Ramos (cell line): Measurements from ENCODE around the gene ISYNA1.

ENCODE experiments used
- in situ Hi-C: fragments of 300-500 bp; cut with MboI; formaldehyde crosslinking; loops from one replicate; pipeline ENCODE4 v1.14.3; 2022; ENCODE audit warnings: low sequenced_read_pairs; ENCODE audit not compliant: unreplicated experiment

ISYNA1 gene

DNA sequence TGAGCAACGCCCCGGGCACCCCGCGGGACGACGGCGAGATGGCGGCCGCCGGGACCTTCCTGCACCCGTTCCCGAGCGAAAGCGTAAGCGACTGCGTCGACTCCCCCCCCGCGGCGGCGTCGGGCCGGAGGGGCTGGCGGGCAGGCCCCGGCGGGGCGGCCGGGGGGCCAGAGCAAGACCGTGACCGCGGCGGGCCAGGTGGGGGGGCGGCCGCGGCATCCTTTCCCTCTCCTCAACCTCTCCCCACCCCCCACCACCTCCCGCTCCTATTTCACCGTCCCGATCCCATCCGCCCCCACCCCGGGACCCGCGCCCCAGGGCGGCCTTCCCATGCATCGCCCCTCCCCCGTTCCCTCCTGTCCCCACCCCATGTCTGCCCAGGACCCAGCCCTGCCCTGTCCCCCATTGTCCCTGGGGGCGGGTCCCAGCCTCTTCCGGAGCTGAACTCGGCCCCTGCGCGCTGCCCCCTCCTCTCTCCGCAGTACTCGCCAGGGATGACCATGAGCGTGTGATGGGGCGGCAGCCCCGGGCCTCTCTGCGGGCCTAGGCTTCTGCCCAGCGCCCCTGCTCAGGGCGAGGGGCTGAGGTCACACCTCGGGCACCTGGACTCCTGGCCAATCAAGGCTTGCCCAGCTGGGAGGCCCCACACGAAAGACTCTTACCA lies 4.1 kb downstream of the ISYNA1 start:
- in situ Hi-C loops = no loop called here

DNA sequence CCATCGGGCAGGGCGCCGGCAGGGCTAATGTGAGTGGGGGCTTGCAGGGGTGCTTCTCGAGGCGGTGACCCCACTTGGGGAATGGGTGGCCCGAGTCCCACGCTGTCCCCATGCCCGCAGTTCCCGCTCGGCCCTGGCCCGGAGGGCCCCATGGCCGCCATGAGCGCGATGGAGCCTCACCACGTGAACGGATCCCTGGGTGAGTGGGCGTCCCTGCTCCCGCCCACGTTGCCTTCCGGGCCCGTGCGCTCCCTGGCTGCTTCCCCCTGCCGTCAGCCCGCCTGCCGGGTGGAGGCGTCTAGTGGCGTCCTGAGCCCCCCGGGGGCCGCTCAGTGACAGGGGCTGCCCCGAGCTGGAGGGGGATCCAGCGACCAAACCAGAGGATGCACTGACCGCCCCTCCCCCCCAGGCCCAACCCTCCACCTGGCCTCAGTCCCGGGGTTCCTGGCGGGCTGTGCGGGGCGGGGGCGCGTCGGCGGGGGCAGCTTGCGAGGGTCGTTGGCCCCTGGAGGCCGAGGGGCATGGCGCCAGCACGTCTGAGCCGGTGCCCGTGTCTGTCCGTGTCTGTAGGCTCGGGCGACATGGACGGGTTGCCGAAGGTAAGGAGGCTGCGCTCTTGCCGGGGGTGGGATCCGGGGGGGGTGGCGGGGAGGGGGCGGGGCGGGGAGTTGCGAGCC lies 4.8 kb downstream of the ISYNA1 start:
- in situ Hi-C loops = no loop called here

DNA sequence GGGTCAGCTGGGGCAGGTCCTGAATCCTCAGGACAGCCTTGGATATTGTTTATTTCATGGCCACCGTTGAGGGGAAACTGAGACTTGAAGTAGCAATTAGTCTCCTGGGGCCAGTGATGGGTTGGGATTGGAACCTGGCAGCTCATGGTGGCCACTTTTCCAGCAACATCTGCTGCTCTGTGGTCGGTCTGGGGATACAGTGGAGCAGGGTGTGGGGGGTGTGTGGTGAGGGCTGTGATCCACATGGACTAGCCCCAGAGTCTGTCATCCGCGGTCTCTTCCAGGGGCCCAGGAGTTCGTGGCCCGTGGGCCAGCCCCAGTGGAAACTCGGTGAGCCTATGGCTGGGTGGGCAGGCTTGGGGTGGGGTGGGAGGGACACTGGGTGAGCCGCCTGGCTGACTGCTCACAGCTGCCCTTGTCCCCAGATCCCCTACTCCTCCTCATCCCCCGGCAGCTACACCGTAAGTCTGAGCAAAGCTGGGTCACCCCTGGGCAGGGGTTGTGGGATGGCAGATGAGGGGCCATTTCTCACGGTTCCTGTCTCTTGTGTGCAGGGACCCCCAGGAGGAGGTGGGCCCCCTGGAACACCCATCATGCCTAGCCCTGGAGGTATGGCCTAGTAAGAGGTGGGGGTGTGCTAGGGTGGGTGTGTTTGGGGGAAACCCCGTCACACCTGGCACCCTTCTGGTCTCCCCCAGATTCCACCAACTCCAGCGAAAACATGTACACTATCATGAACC lies 5.5 kb downstream of the ISYNA1 start:
- in situ Hi-C loops = no loop called here

DNA sequence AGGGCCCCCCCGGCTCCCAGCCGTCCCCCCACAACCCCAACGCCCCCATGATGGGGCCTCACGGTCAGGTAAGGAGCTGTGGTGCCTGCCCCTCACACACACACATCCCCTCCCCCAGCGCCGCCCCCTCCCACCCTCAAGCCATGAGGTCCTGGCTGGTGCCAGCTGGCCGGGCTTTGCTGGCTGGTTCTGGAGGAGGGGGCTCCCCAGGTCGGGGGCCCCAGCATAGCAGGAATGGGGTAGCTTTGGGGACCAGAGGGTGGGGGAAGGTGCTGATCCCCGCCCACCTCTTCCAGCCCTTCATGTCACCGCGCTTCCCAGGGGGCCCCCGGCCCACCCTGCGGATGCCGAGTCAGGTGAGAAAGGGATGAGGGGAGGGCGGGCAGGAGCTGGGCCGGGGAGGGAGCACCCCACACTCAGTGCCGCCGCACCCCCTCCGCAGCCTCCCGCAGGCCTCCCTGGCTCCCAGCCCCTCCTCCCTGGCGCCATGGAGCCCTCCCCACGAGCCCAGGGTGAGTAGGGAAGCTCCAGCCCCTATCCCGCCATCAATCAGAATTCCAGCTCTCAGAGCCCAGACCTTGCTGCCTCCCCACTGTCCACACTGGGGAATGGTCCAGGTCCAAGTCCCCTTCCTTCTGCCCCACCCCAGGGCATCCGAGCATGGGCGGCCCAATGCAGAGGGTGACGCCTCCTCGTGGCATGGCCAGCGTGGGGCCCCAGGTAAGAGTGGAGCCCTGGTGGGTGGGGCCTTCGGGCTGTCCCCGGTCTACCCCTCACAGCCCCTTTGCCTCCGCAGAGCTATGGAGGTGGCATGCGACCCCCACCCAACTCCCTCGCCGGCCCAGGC lies 6.4 kb downstream of the ISYNA1 start:
- in situ Hi-C loops = no loop called here

DNA sequence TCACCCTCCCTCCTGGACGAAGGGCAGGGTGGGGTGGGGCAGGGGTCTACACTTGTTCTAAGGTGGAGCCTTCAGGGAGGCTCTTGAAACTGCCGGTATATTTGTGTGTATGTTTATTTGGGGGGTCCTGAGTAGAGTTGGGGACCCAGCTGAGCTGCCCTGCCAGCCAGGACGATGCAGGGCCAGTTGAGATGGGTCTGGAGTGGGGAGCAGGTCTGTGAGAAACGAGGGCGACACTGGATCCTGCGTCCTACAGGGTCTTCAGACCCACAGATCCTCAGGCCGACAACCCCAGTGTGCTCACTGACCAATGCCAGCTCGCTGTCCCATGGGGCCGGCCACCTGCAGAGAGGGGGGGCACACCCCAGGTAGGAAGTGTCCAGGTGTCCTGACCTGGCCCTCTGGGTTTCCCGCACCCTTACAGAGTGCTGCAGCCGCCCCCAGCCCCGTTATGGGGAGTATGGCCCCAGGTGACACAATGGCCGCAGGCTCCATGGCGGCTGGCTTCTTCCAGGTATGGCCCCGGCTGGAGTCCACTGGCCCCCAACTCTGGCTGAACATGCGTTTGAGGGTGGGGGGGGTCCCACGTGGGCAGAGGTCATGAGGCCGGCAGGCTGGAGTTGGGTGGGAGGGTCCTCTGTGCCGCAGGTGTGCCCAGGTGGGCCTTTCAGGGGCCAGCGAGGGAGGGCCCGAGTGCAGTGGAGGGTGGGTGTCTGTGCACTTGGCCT lies 7.4 kb downstream of the ISYNA1 start:
- in situ Hi-C loops = no loop called here

DNA sequence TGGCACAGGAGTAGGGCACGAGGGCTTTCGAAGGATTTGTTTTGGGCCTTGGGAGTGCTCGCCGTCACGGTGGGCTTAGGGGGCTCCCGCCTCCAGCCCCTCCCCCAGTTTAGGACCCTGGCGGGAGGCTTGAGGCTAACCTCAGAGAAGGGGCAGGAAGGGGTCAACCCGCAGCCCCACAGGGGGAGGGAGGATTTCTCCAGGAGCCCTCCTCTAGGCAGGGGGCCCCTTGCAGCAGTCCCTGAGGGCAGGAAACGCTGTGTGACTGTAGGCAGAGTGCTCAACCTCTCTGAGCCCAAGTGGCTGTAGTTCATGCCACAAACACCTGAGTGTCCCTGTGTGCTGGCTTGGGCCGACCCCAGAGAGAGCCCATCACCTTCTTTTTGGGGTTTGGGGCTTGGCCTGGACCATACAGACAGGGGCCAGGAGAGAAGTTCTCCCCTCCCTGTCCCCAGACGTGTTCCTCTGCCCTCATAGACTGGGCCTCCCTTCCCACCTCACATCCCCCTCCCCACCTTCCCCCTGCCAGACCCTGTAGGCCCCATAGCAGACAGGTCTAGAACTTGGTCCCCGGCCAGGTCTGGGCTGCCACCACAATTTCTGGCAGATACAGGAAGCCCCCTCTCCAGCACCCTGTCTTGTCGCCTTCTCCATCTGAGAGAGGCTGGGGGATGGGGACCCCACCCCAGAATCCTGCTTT lies 8.1 kb downstream of the ISYNA1 start:
- in situ Hi-C loops = no loop called here

DNA sequence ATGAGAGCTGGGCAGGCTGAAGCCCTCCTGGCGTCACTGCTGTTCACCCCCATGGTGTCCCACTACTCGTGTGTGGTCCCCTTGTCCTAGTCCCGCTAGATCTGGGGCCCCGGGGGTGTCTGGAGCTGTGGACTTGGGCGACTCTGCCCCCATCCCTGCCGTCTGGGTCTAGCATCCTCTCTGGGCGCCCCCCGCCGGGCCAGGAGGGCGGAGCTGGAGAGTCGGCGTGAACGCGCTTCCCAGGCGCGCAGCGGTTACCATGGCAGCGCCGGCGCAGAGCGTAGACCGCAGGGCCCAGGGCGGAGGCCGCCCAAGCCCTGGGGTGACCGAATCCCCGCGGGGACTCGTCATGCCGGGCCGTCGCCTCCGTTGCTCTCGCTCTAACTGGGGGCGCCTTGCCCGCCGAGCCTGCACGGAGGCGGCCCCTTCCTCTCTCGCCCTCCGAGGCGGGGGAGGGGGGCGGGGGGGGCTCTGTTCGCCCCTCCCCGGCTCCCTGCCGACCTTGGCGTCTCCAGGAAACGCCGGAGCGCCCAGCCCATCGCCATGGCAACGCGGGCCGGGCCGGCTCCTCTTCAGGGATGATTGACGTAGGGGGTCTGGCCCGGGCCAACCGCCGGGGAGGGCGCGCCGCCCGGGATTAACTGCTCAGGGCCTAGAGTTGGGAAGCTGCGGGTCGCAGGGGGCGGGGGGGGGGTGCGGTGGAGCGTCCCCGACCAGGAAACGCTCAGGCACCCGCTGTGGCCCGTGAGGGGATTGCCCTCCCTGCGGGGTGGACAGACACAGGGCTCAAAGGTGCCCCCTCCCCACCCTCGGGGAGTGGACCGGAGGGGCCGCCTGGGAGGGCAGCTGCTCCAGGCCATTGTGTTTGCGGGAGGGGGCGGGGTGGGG lies 8.9 kb downstream of the ISYNA1 start:
- in situ Hi-C loops = no loop called here

DNA sequence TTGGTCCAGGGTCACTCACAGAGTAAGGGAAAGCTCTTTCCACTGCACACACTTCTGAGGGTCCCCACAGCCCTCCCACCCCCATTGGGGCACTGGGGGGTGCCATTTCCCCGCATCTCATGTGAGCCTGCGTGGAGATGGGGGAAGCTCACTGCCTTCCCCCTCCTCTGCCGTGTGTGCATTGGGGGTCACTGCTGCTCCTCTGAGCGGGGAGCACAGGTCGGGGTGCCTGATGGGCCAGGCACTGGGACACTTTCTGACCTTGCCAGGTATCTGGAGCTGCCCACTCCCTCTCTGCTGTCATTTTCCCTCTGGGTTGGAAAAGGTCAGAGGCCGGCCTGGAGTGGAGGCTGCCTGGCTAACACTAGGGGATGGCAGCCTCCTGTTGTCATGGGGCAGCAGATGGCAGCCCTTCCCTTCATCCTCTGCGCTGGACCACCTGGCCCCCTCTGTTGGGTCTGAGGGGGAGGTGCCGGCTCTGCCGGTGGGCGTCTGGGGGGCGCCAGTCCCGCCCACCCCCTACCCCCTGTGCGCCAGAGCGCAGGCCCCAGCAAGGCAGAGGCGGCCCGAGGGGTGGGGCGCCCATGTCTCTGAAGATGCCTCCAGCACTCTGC lies 9.7 kb downstream of the ISYNA1 start:
- in situ Hi-C loops = no loop called here

DNA sequence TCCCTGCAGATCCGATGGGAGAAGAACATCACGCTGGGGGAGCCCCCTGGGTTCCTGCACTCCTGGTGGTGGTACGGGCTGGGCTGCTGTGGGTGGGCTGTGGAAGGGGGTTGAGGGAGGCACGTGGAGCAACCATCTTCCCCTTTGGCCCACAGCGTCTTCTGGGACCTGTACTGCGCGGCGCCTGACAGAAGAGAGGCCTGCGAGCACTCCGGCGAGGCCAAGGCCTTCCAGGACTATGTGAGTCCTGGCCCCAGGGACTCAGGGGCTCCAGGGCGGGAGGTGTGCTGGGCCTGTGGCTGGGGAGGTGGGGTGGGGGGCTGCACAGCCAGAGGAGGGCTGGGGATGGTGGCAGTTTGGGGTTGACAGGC lies 10.2 kb downstream of the ISYNA1 start:
- in situ Hi-C loops = no loop called here

DNA sequence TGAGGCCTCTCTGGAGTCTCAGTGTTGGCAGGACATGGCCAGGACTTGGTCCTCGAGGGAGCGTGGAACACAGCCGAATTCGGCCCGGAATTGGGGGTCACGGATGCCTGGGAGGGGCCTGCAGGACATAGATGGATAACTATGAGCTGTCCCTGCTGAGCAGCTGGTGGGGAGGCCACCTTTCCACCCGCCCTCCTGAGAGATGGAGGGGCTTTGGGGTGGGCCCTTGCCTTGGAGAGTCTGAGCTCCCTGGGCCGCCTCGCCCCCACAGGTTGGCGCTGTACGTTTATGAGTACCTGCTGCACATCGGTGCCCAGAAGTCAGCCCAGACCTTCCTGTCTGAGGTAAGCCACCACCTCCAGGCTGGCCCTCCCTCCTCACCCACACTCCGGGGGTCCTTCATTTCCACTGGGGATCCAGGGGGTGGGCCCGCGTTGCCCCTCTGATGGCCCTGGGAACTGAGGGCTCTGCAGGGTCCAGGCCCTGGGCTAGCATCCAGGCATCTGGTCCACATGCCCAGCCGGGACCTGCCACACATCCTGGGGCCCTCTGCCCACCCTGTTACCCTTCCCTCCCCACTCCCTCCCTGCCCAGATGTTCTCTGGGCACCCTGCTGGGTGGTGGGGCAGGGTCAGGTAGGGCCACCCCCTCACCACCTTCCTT lies 10.7 kb downstream of the ISYNA1 start:
- in situ Hi-C loops = no loop called here

DNA sequence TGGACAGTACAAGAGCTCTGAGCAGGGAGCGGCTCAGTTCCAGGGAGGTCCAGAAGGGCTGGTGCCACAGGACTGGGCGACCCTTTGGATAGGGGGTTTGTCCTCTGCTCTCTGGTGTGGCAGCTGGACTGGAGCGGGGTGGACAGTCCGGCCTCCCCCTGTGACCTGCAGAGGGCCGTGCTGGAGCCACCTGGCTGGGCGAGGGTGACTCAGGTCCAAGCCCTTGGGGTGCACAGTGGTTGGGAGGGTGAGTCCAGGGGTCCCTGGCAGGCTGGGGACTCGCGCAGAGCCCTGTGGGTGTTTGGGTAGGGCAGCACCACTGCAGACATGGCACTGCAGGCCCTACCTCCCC lies 11.5 kb downstream of the ISYNA1 start:
- in situ Hi-C loops = no loop called here

DNA sequence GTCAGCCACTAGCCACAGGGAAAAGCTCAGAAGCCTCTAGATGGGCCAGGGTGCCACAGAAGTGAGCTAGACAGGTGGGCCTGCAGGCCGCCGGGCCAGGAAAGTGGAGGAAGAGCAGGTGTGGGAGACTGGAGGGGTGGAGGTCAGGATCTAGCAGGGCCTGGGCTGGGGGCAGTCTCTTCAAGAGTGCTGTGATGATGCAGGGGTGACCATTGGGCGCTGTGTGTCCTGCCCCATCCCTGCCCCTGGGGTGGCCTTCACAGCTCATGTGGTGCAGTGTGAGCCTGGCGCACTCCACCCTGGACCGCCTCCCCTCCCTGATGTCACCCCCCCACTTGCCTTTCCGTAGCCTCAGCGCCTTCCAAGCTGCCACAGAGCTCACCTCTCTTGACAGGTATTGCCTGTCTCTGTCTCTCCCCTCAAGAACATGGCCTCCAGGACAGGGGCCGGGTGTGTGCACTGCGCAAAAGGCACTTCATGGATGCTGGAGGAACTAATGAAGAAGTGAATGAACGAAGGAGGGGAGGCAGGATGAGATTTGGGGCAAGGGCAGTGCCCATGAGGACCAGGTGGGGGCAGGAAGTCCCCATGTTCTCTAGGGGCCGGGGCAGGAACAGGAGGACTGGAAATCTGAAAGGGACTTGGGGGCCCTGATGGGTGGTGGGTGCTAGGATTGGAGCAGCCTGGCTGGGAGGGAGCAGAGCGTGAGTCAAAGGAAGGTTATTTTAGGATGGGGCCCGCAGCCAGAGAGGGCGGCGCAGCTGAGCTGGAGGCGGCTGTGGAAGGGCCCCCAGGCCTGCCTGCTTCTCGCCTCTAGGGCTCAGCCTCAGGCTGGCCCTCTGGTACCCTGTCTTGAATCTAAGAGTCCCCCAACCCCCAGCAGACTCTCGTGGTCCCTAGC lies 12.2 kb downstream of the ISYNA1 start:
- in situ Hi-C loops = no loop called here

DNA sequence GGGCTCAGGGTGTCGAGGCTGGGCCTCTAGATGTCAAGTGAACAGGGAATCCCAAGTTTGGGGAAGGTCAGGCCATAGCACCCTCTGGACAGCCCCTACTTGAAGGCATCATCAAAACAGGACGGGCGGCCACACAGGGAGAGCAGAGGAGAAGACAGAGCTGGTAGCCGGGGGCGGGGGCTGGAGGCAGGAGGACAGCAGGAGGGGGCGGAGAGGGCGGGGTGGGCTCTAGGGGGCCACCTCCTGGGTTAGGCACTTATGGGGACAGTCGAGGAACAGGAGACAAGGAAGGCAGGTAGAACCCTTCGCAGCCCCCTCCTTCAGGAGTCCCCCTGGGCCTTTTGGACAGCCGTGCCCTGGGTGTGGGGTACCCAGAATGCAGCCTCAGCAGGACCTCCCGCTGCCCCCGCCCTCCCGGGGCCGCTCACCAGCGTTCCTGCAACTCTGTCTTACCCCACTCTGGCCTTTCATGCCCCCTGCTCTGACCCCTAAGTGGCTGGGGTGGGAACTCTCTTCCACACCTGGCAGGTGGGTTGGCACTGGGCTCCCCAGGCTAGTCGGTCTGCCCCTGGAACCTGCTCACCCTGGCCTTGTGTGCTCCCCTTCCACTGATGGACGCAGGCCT lies 12.9 kb downstream of the ISYNA1 start:
- in situ Hi-C loops = no loop called here

DNA sequence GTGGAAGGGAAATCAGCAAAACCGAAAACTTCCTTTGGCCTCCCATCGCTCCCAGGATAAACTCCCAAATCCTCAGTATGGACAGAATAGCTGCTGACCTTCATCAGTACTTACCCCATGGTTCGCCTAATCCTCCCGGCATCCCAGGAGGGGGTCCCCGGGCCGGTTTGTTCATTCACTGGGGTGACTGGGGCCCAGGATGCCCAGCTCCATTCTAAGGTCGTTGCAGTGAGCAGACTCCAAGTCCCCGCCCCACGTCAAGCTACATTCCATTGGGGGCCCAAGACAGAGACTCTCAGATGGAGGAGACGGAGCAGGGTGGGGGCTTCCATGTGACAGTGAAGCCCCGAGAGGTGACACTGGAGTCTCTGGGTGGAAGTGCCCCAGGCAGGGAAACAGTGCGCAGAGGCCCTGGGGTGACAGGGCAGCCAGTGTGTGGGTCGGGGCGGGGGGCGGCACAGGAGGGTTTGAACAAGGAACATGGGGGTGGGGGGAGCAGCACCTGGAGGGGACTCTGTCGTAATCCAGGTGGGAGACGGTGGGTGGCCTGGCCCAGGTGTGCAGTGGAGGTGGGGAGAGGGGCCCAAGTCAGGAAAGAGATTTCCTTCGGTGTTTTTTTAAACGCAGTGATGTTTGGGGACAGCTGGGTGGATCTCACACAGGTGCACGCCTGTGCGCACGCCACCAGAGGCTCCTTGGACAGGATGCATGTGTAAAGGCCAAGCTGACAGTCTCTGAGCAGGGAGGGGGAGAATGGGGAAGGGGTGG lies 13.6 kb downstream of the ISYNA1 start:
- in situ Hi-C loops = no loop called here

DNA sequence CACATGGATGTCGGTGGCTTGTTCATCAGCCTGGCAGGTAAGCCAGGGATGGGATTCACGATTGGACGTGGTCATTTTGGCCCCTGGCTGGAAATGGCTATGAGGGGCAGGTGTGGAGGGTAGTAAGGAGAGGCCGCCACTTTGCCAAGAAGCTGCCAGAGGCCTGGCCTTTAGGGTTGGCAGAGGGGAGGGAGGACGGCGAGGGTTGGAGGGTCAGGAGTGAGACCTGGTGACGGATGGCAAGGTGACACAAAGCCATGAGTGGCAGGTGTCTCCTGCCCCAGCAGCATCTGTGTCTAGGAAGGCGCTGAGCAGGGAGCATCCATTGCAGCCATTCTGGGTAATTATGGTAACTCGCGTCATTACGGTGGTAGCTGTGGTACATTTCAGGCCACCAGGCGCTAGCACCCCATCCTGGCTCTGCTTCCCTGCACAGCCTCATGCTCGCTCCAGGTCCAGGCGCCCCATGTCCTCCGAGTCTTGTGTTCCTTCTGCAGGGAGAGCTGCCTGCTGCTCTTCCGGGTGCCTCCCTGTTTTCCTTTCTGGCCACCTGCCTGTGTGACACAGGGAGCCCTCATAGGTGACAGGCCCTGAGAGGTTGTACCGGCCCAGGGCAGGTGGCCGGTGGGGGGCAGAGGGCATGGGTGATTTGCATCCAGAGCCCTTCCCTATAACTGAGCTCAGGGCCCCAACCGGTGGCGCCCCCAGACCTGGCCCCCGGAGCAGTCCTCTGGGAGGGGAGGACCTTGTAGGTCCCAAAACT lies 14.5 kb downstream of the ISYNA1 start:
- in situ Hi-C loops = no loop called here
